Measurements from ENCODE around the gene ITGA8.

- TF ChIP-seq POLR2A (IDR thresholded peaks at IDR 0.05; ENCODE audit: low read length) (no peak), GATA1 (IDR thresholded peaks at IDR 0.05; ENCODE audit: low read depth, low read length) (no peak)
Measured at GRCh38 chr10:15703944-15704580, 15.7 kb downstream of the ITGA8 start.

All from erythroblast (primary cell).